ENCODE data around the gene SRCAP.

SRCAP gene

GRCh38 chr16:30698816-30699614, at the start of gene SRCAP:
TSS of gene SRCAP (plus strand) at chr16:30699171. CDS start at chr16:30700825, 1,654 bp downstream.
- DNase-seq: peak; percentile 83

DNA sequence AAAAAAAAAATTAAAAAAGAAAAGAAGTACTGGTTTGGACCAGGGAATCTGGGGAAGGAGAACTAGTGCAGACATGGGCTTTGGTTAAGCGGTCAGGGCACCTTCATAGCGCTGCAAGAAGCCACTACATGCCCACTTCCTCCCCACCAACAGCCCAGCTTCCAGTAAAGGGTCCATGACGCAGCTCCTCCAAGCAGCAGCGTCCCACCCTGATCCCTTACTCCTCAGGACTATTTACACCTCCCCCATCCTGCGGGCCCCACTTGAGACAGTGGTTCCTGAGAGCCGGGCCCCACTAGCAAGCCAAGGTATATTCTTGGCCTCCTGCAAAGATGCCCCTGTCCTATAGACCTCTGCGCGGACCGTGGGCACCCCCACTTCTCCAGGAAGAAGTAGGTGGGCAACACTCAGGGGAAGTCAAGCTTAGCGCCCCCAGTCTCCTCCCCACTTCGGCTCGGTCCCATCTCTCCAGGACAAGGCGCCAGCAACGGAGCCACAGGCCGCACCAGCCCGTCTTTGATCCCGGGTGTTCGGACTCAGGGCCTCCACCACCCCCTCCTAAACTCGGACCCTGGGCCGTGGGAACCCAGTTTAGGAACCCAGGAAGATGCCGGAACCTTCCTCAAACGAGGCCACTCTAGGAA, 49.1 kb upstream of the SRCAP start:
- DNase-seq: no peak

DNA sequence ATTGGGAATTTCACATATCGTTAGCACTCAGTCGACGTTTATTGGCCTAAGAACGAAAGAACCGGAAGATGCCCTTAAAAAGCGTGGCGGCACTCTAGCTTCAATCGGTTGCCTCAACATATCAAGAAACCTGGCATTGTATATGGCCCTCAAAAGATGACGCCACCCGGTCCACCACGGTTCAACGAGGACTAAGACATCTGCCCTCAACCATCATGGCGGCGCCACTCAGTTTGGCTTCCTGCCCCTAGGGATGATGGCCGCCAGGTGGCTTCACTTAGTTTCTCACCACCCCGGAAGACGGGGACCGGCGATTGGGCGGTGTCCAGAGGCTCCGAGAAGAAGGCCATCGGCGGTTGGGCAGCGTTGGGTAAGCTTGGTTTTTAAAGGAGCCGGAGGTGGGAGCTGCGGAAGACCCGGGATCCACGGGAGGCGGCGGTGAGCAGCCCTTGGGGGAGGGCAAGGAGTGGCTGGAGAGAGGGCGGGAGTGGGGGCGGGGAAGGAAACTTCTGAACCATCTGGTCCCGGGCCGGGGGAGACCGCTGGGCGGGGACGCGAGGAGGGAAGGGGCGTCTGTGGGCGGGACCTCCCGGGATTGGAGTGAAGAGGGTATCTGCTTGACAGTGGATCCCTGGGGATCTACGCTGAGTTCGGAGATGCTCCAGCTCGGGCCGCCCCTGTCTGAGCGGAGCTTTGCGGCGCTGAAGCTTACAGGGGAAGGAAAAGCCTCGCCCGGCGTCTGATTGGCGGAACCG, 48.4 kb upstream of the SRCAP start, which contains the start of gene PRR14:
Gene PRR14 (plus strand): TSS at position 592 of the 755 bp plus-strand sequence. CDS start 686 bp downstream, outside the sequence.
- peak; percentile 99 for DNase-seq

GRCh38 chr16:30651124-30652004, 47.6 kb upstream of the SRCAP start:
- peak; percentile 82 for DNase-seq

- DNase-seq: no peak
These were observed 47.0 kb upstream of the SRCAP start for GRCh38 chr16:30652005-30652296.

DNA sequence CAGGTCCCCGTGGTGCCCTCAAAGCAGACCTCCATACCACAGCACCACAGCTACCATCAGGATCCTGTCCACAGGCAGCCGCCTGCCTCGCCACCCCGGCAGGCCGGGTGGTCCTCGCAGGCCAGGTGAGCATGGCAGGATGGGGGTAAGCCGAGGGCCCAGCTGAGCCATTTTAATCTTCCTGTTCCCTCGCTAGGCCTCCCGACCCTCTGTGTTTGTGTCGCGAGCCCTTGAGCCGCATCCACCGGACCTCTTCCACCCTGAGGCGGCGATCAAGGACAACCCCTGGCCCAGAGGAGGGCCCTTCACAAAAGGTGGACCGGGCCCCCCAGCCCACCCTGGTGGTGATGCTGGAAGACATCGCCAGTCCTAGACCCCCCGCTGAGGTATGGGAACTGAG, 46.3 kb upstream of the SRCAP start:
- no peak for DNase-seq

DNA sequence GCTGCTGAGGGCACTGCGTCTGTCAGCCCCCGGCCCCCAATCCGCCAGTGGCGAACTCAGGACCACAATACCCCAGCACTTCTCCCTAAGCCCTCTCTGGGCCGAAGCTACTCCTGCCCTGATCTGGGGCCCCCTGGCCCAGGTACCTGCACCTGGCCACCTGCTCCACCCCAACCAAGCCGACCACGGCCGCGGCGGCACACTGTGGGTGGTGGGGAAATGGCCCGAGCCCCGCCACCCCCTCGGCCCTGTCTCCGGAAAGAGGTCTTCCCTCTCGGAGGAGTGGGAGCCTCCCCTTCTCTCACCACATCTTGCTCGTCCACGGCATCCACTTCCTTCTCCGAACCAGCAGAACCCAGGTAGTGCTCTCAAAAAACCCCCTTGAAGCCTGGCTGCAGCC, 44.1 kb upstream of the SRCAP start:
- no peak for DNase-seq

DNA sequence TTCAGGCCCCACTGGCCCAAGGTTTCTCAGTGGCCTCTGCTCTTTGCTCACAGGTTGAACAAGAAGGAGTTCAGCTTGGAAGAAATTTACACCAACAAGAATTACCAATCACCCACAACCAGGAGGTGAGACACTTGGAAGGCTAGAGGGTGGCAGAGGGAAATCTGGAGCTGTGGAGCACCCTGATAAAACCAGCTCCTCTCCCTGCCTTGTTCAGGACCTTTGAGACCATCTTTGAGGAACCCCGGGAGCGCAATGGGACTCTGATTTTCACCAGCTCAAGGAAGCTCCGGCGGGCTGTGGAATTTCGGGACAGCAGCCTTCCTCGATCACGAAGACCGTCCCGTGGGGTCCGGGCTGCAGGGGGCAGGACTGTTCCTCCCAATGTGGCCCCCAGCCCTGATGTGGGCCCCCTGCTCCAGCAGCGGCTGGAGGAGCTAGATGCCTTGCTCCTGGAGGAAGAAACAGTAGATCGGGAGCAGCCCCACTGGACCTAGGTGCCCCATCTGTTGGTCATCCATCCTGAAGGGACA, 43.1 kb upstream of the SRCAP start:
- DNase-seq: no peak

DNA sequence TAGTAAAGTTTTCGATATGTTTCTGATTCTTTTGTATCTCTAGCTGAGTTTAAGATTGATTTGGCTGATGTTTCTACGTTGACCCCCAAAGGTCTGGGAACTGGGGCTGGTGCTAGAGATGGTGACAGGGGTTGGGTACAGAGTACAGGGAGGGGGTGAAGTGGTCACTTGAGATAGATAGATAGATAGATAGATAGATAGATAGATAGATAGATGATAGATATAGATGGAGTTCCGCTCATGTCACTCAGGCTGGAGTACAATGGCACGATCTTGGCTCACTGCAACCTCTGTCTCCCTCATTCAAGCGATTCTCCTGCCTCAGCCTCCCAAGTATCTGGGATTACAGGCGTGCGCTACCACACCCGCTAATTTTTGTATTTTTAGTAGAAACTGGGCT, 42.6 kb upstream of the SRCAP start:
- DNase-seq: no peak

GRCh38 chr16:30656974-30657865, 41.8 kb upstream of the SRCAP start:
- DNase-seq: no peak

GRCh38 chr16:30657866-30658730, 40.9 kb upstream of the SRCAP start, which contains the start of gene FBRS:
TSS of gene FBRS (plus strand) at chr16:30658431. CDS start at chr16:30659519, 1,088 bp downstream.
- peak; percentile 100 for DNase-seq

DNA sequence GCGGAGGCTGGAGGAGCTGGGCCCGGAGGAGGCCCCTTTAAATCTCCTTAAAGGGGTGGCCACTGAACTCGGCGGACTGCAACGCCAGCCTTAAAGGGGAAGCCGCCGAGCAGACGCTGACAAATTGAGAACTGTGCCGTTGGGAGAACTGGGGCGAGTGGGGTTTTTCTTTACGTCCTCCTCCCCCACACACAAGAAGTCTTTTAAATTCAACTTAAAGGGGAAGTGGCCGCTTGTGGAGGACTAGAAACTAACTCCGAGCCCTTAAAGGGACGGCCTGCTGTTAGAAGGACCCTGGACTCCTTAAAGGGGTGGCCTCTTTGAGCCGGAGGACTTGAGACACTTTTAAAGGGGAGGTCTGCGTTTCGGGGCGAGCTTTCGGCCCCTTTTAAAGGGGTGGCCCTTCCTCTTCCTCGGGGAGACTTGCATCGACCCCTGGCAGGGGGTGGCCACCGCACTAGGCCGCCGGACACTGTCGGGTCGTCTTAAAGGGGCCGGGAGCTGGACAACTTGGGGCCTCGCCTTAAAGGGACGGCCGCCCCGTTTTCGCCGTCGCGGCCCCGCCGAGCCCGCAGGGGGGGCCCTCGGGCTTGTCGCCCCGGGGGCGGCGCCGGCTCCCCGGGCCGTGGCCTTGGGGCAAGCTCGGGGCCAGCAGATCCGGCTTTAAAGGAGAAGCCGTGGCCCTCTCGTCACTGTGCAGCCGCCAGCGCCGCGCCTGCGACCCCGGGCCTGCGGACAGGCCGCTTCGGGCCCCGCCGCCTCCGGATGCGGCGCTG, 40.1 kb upstream of the SRCAP start:
- no peak for DNase-seq

- peak; percentile 57 for DNase-seq
These were observed 39.2 kb upstream of the SRCAP start for GRCh38 chr16:30659507-30660423.

DNA sequence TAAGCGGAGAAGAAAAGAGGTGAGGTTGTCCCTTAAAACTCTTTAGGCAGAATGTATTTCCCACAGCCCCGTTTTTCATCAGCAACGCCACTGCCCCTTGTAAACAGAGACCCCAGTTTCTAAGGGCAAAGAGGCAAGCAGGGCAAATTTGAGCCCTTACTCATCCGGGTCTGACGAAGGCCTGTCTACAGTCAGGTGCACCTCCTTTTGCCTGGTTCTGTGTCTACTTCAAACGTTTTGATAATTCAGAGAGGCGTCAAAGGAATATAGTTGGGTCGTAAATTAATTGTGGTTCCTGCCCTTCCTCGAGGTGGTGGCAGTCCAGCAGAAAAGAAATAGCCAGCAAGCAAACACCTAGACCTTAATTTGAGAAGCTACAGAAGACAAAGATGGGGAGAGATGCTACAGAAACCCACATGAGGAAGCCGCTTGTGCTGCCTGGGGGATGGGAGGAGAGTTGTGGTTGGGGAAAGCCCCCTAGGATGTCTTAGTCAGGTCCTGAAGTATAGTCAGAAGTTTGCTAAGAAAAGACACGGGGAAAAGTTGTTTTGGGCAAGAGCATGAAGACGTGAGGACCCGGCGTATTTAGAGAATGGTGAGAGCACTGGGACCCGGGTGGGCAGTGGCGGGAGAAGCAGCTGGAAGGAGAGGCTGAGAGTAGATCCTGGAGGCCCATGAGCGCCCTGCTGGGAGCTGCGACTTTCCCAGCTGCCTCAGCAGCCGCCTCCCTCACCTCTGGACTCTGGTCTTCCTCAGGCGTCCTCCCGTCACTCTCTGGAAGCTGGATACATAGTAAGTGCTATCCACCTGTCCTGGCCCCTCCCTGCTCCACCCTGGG, 38.3 kb upstream of the SRCAP start:
- DNase-seq: peak; percentile 86

DNA sequence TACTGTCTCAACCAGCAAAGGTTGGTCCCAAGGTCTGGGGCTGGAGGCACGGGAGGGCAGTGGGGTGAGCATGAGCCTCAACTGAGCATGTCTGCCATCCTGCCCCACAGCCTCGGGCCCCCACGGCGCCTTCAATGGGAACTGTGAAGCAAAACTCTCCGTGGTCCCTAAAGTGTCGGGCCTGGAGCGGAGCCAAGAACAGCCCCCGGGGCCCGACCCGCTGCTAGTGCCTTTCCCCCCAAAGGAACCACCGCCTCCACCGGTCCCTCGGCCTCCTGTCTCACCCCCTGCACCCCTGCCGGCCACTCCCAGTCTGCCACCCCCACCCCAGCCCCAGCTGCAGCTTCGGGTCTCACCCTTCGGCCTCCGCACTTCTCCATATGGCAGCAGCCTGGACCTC, 36.5 kb upstream of the SRCAP start:
- DNase-seq: no peak

DNA sequence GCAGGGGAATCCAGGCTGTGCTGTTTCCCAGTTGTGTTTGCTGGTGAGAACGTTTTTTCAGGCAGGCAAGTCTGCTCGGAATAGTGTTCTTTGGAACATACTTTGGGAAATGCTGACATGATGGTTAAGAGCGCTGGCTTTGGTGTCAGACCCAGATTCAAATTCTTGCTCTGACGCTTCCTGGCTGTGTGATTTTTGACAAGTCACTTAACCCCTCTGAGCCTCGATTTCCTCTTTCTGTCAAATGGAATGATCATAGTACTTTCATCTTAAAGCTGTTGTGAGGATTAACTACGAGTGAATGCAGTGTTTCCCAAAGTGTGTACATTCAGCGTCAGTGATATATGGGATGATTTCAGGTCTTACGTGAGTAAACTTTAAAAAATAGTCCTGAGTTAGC, 35.9 kb upstream of the SRCAP start:
- no peak for DNase-seq

DNA sequence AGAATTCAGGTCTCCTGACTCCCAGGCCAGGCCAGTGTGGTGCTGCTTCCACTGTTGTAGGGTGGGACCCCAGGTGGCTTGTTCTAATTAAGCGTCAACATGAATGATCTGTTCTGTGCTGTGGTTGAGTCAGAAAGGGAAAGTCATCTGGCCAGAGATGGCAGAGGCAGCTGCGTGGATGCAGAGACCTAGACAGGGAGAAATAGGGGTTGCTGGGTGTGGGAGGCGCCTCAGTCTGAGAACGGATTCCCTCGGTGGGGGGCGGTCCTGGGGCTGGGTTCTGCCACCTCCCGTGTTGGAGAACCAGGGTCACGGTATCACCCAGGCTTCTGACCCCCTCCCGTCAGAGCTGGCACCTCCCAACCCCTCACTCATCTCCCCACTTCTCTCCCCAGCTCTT, 35.2 kb upstream of the SRCAP start:
- DNase-seq: no peak

Data from activated naive CD4-positive, alpha-beta T cell treated with Interleukin-2 at 50 U/mL for 16 hours (primary cell).